Esophagus squamous epithelium (tissue), 4 donors: Measurements from ENCODE around the gene CCDC30.

Experiments used
- POLR2A ChIP-seq, 4 donors: fragments of 450-650 bp; IDR thresholded peaks; one replicate each; pipeline ENCODE4 v1.6.1; 2017; ENCODE audit warnings: antibody characterized with exemption in 4 of 4, mild to moderate bottlenecking in 4 of 4, moderate library complexity in 3 of 4
- TF ChIP-seq, protein P1 (sequence below), 6 experiments: fragments of 450-650 bp in 4 of 6; fragments of 200-600 bp in 2 of 6; sonication (generic) in 2 of 6; IDR thresholded peaks; one replicate each; pipeline ENCODE4 v1.5.1; 2016 to 2019; ENCODE audit warnings: antibody characterized with exemption in 6 of 6, mild to moderate bottlenecking in 4 of 6, moderate library complexity in 4 of 6

DNA sequence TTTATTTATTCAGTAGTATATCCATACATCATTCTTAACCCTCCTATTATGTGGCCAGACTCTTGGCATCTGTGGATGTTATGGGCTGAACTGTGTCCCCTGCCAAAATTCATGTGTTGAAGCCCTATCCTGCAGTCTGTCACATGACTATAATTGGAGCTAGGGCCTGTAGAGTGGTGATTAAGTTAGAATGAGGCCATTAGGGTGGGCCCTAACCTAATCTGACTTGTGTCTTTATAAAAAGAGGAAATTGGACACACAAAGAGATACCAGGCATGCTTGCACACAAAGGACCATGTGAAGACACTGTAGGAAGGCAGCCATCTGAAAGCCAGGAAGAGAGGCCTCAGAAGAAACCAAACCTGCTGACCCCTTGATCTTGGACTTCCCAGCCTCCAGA, 13.8 kb upstream of the CCDC30 start:
- TF ChIP-seq POLR2A (IDR thresholded peaks at IDR 0.05), result no peak
- TF ChIP-seq, protein P1, sequence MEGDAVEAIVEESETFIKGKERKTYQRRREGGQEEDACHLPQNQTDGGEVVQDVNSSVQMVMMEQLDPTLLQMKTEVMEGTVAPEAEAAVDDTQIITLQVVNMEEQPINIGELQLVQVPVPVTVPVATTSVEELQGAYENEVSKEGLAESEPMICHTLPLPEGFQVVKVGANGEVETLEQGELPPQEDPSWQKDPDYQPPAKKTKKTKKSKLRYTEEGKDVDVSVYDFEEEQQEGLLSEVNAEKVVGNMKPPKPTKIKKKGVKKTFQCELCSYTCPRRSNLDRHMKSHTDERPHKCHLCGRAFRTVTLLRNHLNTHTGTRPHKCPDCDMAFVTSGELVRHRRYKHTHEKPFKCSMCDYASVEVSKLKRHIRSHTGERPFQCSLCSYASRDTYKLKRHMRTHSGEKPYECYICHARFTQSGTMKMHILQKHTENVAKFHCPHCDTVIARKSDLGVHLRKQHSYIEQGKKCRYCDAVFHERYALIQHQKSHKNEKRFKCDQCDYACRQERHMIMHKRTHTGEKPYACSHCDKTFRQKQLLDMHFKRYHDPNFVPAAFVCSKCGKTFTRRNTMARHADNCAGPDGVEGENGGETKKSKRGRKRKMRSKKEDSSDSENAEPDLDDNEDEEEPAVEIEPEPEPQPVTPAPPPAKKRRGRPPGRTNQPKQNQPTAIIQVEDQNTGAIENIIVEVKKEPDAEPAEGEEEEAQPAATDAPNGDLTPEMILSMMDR (IDR thresholded peaks at IDR 0.05), result no peak
